Measurements from ENCODE around the gene ACOT8.

DNA sequence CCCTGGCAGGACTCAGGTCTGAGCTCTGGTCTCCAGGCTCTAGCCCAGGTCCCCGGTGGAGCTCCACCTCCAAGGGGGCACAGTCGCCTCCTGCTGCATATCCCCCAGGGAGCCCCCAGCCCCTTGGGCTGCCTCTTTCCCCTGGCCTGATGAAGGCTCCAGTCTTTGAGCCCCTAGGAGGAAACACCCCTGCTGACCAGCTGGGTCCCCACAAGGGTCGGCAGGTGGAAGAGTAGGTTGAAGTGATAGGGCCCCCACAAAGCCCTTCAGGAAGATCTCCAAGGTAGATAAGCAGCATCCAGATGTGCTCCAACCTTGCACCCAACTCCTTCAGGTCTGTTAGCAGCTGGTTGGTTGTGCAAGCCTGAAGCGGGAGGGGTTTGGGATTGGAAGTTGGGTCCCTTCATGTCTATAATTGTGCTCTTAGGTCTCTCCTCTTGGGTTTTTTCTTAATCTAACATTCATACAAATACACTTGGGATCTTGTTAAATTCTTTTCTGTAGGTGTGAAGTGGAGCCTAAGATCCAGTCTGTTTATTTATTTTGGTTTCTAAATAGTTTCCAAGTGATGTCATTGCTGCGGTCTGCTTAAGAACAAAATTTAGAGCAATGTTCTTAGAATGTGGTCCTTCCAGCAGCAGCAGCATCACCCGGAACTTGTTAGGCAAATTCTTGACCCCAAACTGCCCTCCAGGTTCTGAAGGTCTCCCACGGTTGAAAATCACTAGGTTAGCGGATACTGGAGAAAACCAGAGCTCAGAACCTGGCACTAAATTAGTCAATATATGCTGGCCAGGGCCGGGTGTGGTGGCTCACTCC is 39.6 kb downstream of the ACOT8 start:
- no peak for TF ChIP-seq CTCF (IDR thresholded peaks at IDR 0.05)
- TF ChIP-seq, protein P1, sequence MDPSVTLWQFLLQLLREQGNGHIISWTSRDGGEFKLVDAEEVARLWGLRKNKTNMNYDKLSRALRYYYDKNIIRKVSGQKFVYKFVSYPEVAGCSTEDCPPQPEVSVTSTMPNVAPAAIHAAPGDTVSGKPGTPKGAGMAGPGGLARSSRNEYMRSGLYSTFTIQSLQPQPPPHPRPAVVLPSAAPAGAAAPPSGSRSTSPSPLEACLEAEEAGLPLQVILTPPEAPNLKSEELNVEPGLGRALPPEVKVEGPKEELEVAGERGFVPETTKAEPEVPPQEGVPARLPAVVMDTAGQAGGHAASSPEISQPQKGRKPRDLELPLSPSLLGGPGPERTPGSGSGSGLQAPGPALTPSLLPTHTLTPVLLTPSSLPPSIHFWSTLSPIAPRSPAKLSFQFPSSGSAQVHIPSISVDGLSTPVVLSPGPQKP (IDR thresholded peaks at IDR 0.05; ENCODE audit: low read depth, low read length): no peak
- TF ChIP-seq MAZ (IDR thresholded peaks at IDR 0.05; ENCODE audit: borderline replicate concordance, low read depth, low read length): no peak

Measured in A549 (cell line).